MM.1S (cell line): Measurements from ENCODE around the gene GABRD.

Experiments
- DNase-seq: peaks from one replicate; pipeline ENCODE4 v3.0.0-alpha.2; 2015
- H2AFZ ChIP-seq: fragments of 300-600 bp; sonication (generic); 2 replicates; pipeline ENCODE4 v1.6.0; 2016; ENCODE audit warnings: antibody characterized with exemption, low read length
- H3F3A ChIP-seq: fragments of 300-600 bp; sonication (generic); 2 replicates; pipeline ENCODE4 v1.6.1; 2016; ENCODE audit warnings: mild to moderate bottlenecking, antibody characterized with exemption, low read length, moderate library complexity, mixed read lengths; ENCODE audit not compliant: insufficient read depth
- H3K27ac ChIP-seq: fragments of 300-600 bp; sonication (generic); 2 replicates; pipeline ENCODE4 v1.5.1; 2016; ENCODE audit warnings: mild to moderate bottlenecking, low read length
- H3K27me3 ChIP-seq: fragments of 300-600 bp; sonication (generic); replicated peaks from 2 replicates; pipeline ENCODE4 v1.6.0; 2016; ENCODE audit warnings: low read length; ENCODE audit not compliant: insufficient read depth
- H3K36me3 ChIP-seq: fragments of 300-600 bp; sonication (generic); replicated peaks from 2 replicates; pipeline ENCODE4 v1.6.1; 2016; ENCODE audit warnings: mild to moderate bottlenecking, low read length, mixed read lengths; ENCODE audit not compliant: insufficient read depth
- H3K4me1 ChIP-seq: fragments of 300-600 bp; sonication (generic); 2 replicates; pipeline ENCODE4 v1.6.1; 2016; ENCODE audit warnings: low read length, mixed read lengths
- H3K4me2 ChIP-seq: fragments of 300-600 bp; sonication (generic); 2 replicates; pipeline ENCODE4 v1.6.0; 2016; ENCODE audit warnings: low read depth, low read length
- H3K4me3 ChIP-seq: fragments of 300-600 bp; sonication (generic); 2 replicates; pipeline ENCODE4 v1.5.1; 2016; ENCODE audit warnings: low read length, mixed read lengths
- H3K79me2 ChIP-seq: fragments of 300-600 bp; sonication (generic); 2 replicates; pipeline ENCODE4 v1.6.1; 2016; ENCODE audit warnings: mixed run types, low read length, mixed read lengths
- H3K9ac ChIP-seq: fragments of 300-600 bp; sonication (generic); 2 replicates; pipeline ENCODE4 v1.6.1; 2016; ENCODE audit warnings: low read length, mixed read lengths
- H3K9me2 ChIP-seq: fragments of 300-600 bp; sonication (generic); replicated peaks from 2 replicates; pipeline ENCODE4 v1.6.1; 2016; ENCODE audit warnings: mild to moderate bottlenecking, low read length, mixed read lengths; ENCODE audit not compliant: insufficient read depth
- H3K9me3 ChIP-seq: fragments of 300-600 bp; sonication (generic); replicated peaks from 2 replicates; pipeline ENCODE4 v1.6.1; 2016; ENCODE audit warnings: mild to moderate bottlenecking, low read length, mixed read lengths; ENCODE audit not compliant: insufficient read depth
- H4K20me1 ChIP-seq: fragments of 300-600 bp; sonication (generic); 2 replicates; pipeline ENCODE4 v1.6.1; 2016; ENCODE audit warnings: mild to moderate bottlenecking, low read length, moderate library complexity, mixed read lengths; ENCODE audit not compliant: insufficient read depth
- EZH2 ChIP-seq: fragments of 300-600 bp; sonication (generic); optimal IDR thresholded peaks from 2 replicates; pipeline ENCODE3; 2017; ENCODE audit warnings: low read depth, mild to moderate bottlenecking, antibody characterized with exemption, low read length, mixed read lengths
- EZH2phosphoT487 ChIP-seq: fragments of 300-600 bp; sonication (generic); IDR thresholded peaks from 2 replicates; pipeline ENCODE4 v1.6.1; 2018; ENCODE audit warnings: antibody characterized with exemption, low read length
- TF ChIP-seq, protein P1 (sequence below): fragments of 300-600 bp; sonication (generic); IDR thresholded peaks from 2 replicates; pipeline ENCODE4 v1.5.1; 2016; ENCODE audit warnings: antibody characterized with exemption, low read length, mixed read lengths

The GABRD gene

DNA sequence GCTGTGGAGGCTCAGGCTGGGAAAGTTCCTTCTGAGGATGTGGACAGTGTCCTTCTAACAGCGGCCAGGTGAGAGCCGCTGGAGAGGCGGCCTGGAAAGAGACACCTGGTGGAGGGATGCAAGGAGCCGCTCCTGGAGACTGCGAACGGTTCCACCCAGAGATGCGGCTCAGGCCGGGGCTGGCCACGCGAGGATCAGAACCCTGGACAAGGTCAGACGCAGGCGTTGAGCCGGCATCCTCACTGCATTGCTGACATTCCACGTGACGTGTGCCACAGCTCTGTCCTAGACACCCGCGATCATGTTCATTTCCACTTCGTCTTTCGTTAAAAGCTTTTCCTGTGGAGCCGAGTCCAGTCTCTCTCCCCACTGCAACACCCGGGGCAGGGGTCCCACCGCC is 44.3 kb upstream of the GABRD start:
- H3F3A ChIP-seq, result no peaks in the 10 kb centered on the region
- H4K20me1 ChIP-seq, result no peaks in the 10 kb centered on the region
- H3K36me3 ChIP-seq, result no peaks in the 10 kb centered on the region
- no peaks in the 10 kb centered on the region for H3K4me1 ChIP-seq
- H3K27me3 ChIP-seq, result peaks cover 70% of the 10 kb centered on the region
- H3K27ac ChIP-seq, result no peak overlapping the region
- no peaks in the 10 kb centered on the region for H3K9me3 ChIP-seq
- no peak overlapping the region for H3K4me2 ChIP-seq
- TF ChIP-seq EZH2 (no peak), EZH2phosphoT487 (no peak)
- TF ChIP-seq, protein P1, sequence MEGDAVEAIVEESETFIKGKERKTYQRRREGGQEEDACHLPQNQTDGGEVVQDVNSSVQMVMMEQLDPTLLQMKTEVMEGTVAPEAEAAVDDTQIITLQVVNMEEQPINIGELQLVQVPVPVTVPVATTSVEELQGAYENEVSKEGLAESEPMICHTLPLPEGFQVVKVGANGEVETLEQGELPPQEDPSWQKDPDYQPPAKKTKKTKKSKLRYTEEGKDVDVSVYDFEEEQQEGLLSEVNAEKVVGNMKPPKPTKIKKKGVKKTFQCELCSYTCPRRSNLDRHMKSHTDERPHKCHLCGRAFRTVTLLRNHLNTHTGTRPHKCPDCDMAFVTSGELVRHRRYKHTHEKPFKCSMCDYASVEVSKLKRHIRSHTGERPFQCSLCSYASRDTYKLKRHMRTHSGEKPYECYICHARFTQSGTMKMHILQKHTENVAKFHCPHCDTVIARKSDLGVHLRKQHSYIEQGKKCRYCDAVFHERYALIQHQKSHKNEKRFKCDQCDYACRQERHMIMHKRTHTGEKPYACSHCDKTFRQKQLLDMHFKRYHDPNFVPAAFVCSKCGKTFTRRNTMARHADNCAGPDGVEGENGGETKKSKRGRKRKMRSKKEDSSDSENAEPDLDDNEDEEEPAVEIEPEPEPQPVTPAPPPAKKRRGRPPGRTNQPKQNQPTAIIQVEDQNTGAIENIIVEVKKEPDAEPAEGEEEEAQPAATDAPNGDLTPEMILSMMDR, result no peak
- no peak overlapping the region for H3K4me3 ChIP-seq
- no peaks in the 10 kb centered on the region for H3K9me2 ChIP-seq
- H3K79me2 ChIP-seq, result no peaks in the 10 kb centered on the region
- H2AFZ ChIP-seq, result no peak overlapping the region
- H3K9ac ChIP-seq, result no peak overlapping the region
- no peak for DNase-seq

DNA sequence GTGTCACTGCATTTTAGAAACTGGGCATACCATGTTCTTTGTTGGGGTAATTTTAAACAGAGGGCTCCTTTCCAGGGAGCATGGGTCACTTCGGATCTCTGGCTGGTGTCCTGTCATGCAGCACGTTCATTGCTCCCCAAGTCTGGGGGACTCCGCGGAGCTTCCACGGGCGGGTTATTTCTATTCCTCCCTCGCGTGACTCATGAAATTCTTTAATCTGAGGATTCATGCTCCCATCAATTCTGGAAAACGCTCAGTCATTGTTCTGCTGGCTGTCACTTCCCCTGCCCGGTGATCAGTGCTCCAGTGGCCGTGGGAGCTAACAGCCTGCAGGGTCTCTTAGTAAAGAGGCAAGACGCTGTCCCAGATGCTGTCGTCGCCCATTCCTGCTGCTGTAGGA is 43.6 kb upstream of the GABRD start:
- no peak overlapping the region for H3K4me3 ChIP-seq
- H3K9me2 ChIP-seq, result no peaks in the 10 kb centered on the region
- no peak overlapping the region for H3K9ac ChIP-seq
- no peaks in the 10 kb centered on the region for H3K36me3 ChIP-seq
- no peaks in the 10 kb centered on the region for H3K4me1 ChIP-seq
- TF ChIP-seq EZH2 (no peak), EZH2phosphoT487 (no peak)
- TF ChIP-seq, protein P1, result no peak
- H3K27ac ChIP-seq, result no peak overlapping the region
- H3K27me3 ChIP-seq, result peaks cover 67% of the 10 kb centered on the region
- no peak for DNase-seq
- H3K9me3 ChIP-seq, result no peaks in the 10 kb centered on the region
- H3F3A ChIP-seq, result no peaks in the 10 kb centered on the region
- H4K20me1 ChIP-seq, result no peaks in the 10 kb centered on the region
- no peak overlapping the region for H2AFZ ChIP-seq
- no peak overlapping the region for H3K4me2 ChIP-seq
- no peaks in the 10 kb centered on the region for H3K79me2 ChIP-seq

DNA sequence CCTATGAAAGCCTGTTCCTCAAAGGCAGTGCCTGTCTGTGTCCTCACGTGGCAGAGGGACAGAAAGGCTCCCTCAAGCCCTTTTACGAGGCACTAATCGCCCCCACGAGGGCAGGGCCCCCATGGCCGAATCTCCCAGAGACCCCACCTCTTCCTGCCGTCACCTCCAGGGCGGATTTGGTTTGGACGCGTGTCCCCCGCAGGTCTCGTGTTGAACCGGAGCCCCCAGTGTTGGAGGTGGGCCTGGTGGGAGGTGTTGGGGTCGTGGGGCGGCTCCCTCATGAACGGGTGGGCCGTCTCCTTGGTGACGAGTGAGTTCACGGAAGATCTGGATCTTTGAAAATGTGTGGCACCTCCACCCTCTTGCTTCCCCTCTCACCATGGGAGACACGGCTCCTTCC is 43.1 kb upstream of the GABRD start:
- H3K9me2 ChIP-seq, result no peaks in the 10 kb centered on the region
- no peaks in the 10 kb centered on the region for H3K4me1 ChIP-seq
- peaks cover 67% of the 10 kb centered on the region for H3K27me3 ChIP-seq
- no peak for TF ChIP-seq EZH2phosphoT487
- TF ChIP-seq, protein P1, result no peak
- TF ChIP-seq EZH2, result no peak
- no peak overlapping the region for H3K4me2 ChIP-seq
- no peak overlapping the region for H3K9ac ChIP-seq
- no peaks in the 10 kb centered on the region for H3K79me2 ChIP-seq
- no peak overlapping the region for H3K4me3 ChIP-seq
- no peak for DNase-seq
- H4K20me1 ChIP-seq, result no peaks in the 10 kb centered on the region
- no peak overlapping the region for H3K27ac ChIP-seq
- no peaks in the 10 kb centered on the region for H3K9me3 ChIP-seq
- H2AFZ ChIP-seq, result no peak overlapping the region
- no peaks in the 10 kb centered on the region for H3F3A ChIP-seq
- no peaks in the 10 kb centered on the region for H3K36me3 ChIP-seq
